ENCODE measurements around the gene UBE2I. TPM values are rescaled to one million over a fixed set of nuclear protein-coding genes. Genes with fewer than 3 reads are reported as not detected.
A peak's percentile ranks its signal among the peaks of the same experiment; 100 is the strongest.

Gene UBE2I
- total and polyA plus RNA-seq, 3 experiments from 2014 or later, result 101 to 257 (median 238) TPM

DNA sequence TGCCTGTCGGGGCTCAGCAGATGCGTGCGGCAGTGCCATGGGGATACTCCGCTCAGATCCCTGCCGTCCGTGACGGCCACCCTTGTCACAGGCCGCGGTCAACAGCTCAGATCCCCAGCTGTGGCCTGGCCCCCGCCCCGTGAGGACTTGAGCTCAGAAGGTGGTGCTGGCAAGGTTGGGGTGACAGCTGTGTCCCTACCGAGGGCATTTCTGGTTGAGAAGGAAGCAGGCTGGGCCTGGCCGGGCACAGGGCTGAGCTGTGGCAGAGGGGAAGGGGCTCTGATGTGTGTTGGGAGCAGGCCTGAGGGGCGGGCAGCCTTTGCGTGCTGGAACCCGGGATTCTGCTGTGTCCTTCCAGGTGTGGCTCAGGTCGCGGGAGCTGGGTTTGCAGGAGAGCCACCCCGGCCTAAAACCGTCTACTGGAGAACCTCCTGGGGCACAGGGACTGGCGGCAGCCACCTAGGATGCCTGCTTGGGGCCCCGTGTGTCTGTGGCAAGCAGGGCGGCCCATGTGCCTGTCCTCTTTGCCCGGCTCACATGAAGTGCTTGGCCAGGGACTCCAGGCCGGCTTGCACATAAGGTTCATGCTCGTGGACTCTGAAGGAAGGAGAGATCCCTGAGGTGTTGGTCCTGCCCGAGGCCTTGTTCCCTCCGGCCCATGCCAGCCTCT is 5.1 kb downstream of the UBE2I start:
- H3K36me3 ChIP-seq (ENCODE audit: insufficient read depth, low read length), result peaks cover 62% of the 10 kb centered on the region
- Mint-ChIP-seq H3K4me1 (peaks cover 29 to 51% (median 30%) of the 10 kb centered on the region in 3 donors), H3K27ac (peak overlapping the region in 1 of 8 donors; percentile 33), H3K9me3 (no peaks in the 10 kb centered on the region), H3K4me3 (peak overlapping the region in 1 of 7 donors; percentile 32), H3K36me3 (peaks cover 3 to 84% (median 18%) of the 10 kb centered on the region in 3 donors), H3K27me3 (no peaks in the 10 kb centered on the region)
- CTCF ChIA-PET, result interaction anchor here (1.1 kb wide), 1 partner anchor 28 kb away, joined by 3 read pairs; no protein-coding TSS in a partner anchor
- no peaks in the 10 kb centered on the region for H3K9me3 ChIP-seq (ENCODE audit: low read length)
- no peak for DNase-seq
- H3K4me3 ChIP-seq (ENCODE audit: low read length), result no peak overlapping the region
- no peak overlapping the region for H3K27ac ChIP-seq (ENCODE audit: low read depth, low read length)
- H3K4me1 ChIP-seq (ENCODE audit: insufficient read depth, low read length), result peaks cover 31% of the 10 kb centered on the region
- POLR2A ChIA-PET, result interaction anchor here (0.6 to 1.3 kb wide), 2 partner anchors 18 to 293 kb away, joined by 3 read pairs; no protein-coding TSS in a partner anchor
- H3K27me3 ChIP-seq (ENCODE audit: insufficient read depth, low read length, poor library complexity, severe bottlenecking), result no peaks in the 10 kb centered on the region

DNA sequence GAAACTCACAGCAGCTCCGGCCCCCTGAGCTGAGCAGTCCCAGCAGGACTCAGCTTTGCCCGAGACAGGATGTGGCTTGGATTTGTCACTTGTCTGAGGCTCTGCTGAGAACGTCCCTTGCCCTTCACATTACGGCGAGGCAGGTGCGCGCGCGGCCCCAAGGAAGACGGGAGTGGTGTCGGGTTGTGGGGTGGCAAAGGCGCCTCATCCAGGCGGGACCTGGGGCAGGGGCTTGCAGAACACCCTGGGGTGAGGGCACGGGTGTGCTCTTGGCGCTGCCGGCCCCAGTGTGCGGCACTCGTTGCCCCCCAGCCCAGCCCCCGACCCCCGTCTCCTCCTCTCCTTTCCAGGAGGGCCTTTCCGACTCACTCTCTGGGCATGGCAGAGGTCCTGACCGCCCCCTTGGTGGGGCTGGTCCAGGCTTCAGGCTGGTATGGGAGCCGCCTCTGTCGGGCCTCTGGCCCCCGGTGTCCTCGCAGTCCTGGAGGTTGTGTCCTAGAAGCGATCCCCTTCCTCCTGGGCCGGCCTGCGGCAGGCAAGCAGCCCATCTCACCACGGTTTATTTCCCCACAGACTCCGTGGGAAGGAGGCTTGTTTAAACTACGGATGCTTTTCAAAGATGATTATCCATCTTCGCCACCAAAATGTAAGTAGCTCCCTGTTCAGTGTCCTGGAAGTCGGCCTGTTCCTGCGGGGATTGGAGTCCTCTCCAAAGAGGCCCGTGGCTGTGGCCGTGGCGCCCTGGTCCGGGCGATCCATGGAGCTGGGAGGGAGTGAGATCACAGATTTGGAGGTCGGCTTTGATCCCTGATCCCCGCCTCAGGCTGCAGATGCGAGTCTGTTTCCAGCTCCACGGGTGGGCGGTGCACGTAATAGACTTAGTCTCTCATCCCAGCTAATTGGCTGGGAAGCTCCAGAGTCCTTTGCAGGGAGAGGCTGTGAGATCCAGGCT is 5.9 kb downstream of the UBE2I start:
- peaks cover 3 to 88% (median 19%) of the 10 kb centered on the region in 3 donors for H3K36me3 Mint-ChIP-seq
- H3K4me1 Mint-ChIP-seq, result peaks cover 25 to 47% (median 26%) of the 10 kb centered on the region in 3 donors
- Histone ChIP-seq H3K4me3 (ENCODE audit: low read length) (no peak overlapping the region), H3K9me3 (ENCODE audit: low read length) (no peaks in the 10 kb centered on the region), H3K27ac (ENCODE audit: low read depth, low read length) (no peak overlapping the region), H3K4me1 (ENCODE audit: insufficient read depth, low read length) (peaks cover 31% of the 10 kb centered on the region), H3K36me3 (ENCODE audit: insufficient read depth, low read length) (peaks cover 70% of the 10 kb centered on the region), H3K27me3 (ENCODE audit: insufficient read depth, low read length, poor library complexity, severe bottlenecking) (no peaks in the 10 kb centered on the region)
- H3K9me3 Mint-ChIP-seq, result no peaks in the 10 kb centered on the region
- ChIA-PET CTCF (interaction anchor here (0.9 to 1.1 kb wide), 2 partner anchors 27 to 87 kb away, joined by 3 read pairs; no protein-coding TSS in a partner anchor), POLR2A (interaction anchor here (0.6 kb wide), 2 partner anchors 39 to 294 kb away, joined by 3 to 5 read pairs; no protein-coding TSS in a partner anchor)
- DNase-seq, result no peak
- peak overlapping the region in 1 of 8 donors; percentile 33 for H3K27ac Mint-ChIP-seq
- H3K4me3 Mint-ChIP-seq, result no peak overlapping the region
- no peaks in the 10 kb centered on the region for H3K27me3 Mint-ChIP-seq

DNA sequence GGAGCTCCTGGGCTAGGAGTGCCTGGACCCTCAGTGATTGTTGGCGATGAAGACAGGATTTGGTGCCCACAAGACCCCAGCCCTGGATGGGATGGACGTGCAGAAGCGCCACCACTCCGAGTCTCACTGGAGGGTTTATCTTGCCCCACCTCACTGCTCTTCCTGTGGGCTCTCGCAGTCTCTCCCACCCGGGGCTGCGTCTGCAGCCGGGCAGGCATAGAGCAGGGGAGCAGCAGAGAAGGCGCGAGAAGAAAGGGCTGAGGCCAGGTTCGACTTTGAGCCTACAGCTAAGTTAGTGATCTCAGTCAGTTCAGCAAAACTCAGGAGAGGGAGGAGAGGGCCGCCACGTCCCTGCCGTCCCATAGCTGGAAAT is 6.6 kb downstream of the UBE2I start:
- H3K36me3 ChIP-seq (ENCODE audit: insufficient read depth, low read length), result peaks cover 75% of the 10 kb centered on the region
- Mint-ChIP-seq H3K4me3 (peak overlapping the region in 1 of 7 donors; percentile 27), H3K4me1 (peaks cover 18 to 40% (median 19%) of the 10 kb centered on the region in 3 donors), H3K27me3 (no peaks in the 10 kb centered on the region), H3K27ac (peak overlapping the region in 1 of 8 donors; percentile 33), H3K9me3 (no peaks in the 10 kb centered on the region), H3K36me3 (peaks cover 3 to 87% (median 19%) of the 10 kb centered on the region in 3 donors)
- no peaks in the 10 kb centered on the region for H3K9me3 ChIP-seq (ENCODE audit: low read length)
- CTCF ChIA-PET, result interaction anchor here (0.9 kb wide), 1 partner anchor 87 kb away, joined by 3 read pairs; no protein-coding TSS in a partner anchor
- H3K4me1 ChIP-seq (ENCODE audit: insufficient read depth, low read length), result peaks cover 25% of the 10 kb centered on the region
- H3K27me3 ChIP-seq (ENCODE audit: insufficient read depth, low read length, poor library complexity, severe bottlenecking), result no peaks in the 10 kb centered on the region
- H3K4me3 ChIP-seq (ENCODE audit: low read length), result no peak overlapping the region
- POLR2A ChIA-PET, result interaction anchor here (0.6 kb wide), 1 partner anchor 38 kb away, joined by 5 read pairs; no protein-coding TSS in a partner anchor
- H3K27ac ChIP-seq (ENCODE audit: low read depth, low read length), result no peak overlapping the region
- DNase-seq, result no peak

DNA sequence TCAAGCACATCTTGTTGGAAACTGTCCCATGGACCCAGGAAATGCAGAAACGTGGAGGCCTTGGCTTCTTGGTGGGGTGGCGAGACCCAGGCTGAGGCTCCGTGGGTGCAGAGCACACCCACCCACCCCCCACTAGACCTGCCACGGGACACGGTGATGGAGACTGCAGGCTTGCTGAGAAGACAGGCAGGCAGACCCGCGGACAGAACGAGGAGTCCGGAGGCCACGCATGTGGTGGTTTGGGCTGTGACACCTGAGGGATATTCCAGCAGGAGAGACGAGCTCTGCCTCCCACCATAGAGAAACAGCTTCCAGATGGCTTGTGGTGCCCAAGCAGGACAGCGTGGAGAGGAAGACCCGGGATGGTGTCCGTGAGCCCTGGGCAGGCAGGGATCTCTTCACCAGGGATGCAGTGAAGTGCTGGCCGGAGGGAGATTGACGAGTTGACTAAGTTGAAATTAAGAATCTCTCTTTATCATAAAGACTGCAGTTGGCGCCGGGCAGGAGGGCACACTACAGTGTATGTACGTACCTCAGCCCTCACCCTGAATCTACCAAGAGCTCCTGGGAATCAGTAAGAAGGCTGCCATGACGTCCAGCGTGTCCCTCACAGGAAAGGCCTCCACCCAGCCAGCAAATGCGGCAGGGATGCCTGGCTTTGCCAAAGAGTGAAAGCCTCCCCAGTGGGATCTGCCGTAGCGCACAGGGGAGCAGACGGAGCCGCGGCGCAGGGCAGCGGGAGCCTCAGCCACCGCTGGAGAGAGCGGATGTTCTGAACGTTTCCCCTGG is 8.2 kb downstream of the UBE2I start:
- H3K4me3 Mint-ChIP-seq, result peak overlapping the region in 1 of 7 donors; percentile 24
- H3K36me3 ChIP-seq (ENCODE audit: insufficient read depth, low read length), result peaks cover 70% of the 10 kb centered on the region
- H3K27me3 ChIP-seq (ENCODE audit: insufficient read depth, low read length, poor library complexity, severe bottlenecking), result no peaks in the 10 kb centered on the region
- DNase-seq, result no peak
- POLR2A ChIA-PET, result no interaction called here
- H3K9me3 Mint-ChIP-seq, result no peaks in the 10 kb centered on the region
- CTCF ChIA-PET, result interaction anchor here (1.2 kb wide), 1 partner anchor 25 kb away, joined by 3 read pairs; no protein-coding TSS in a partner anchor
- H3K27ac Mint-ChIP-seq, result peak overlapping the region in 2 of 8 donors; percentile 44 to 86
- H3K27ac ChIP-seq (ENCODE audit: low read depth, low read length), result no peak overlapping the region
- no peaks in the 10 kb centered on the region for H3K27me3 Mint-ChIP-seq
- H3K36me3 Mint-ChIP-seq, result peaks cover 3 to 92% (median 19%) of the 10 kb centered on the region in 3 donors
- H3K4me3 ChIP-seq (ENCODE audit: low read length), result no peak overlapping the region
- no peaks in the 10 kb centered on the region for H3K9me3 ChIP-seq (ENCODE audit: low read length)
- peaks cover 8% of the 10 kb centered on the region for H3K4me1 ChIP-seq (ENCODE audit: insufficient read depth, low read length)
- H3K4me1 Mint-ChIP-seq, result peaks cover 10 to 24% (median 11%) of the 10 kb centered on the region in 3 donors

DNA sequence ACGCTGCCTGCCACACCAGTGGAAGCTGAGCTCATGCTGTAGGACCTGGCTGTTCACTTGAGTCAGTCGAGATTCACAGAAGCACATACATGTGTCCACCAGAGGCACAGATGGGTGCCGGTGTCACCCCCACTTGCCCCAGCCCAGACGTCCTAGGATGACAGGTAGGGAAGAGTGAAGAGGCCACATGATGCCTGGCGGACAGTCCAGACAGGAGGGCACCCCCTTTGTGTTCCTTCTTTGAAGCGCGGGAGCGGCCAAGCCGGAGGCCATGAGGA is 8.8 kb downstream of the UBE2I start:
- H3K27ac ChIP-seq (ENCODE audit: low read depth, low read length), result no peak overlapping the region
- H3K36me3 Mint-ChIP-seq, result peaks cover 3 to 88% (median 19%) of the 10 kb centered on the region in 3 donors
- H3K4me1 Mint-ChIP-seq, result peaks cover 5 to 18% (median 6%) of the 10 kb centered on the region in 3 donors
- H3K27me3 ChIP-seq (ENCODE audit: insufficient read depth, low read length, poor library complexity, severe bottlenecking), result no peaks in the 10 kb centered on the region
- peaks cover 70% of the 10 kb centered on the region for H3K36me3 ChIP-seq (ENCODE audit: insufficient read depth, low read length)
- H3K9me3 ChIP-seq (ENCODE audit: low read length), result no peaks in the 10 kb centered on the region
- ChIA-PET CTCF (no interaction called here), POLR2A (no interaction called here)
- H3K4me1 ChIP-seq (ENCODE audit: insufficient read depth, low read length), result peaks cover 3% of the 10 kb centered on the region
- H3K4me3 Mint-ChIP-seq, result no peak overlapping the region
- DNase-seq, result no peak
- H3K9me3 Mint-ChIP-seq, result no peaks in the 10 kb centered on the region
- H3K27me3 Mint-ChIP-seq, result no peaks in the 10 kb centered on the region
- peak overlapping the region in 2 of 8 donors; percentile 44 to 66 for H3K27ac Mint-ChIP-seq
- H3K4me3 ChIP-seq (ENCODE audit: low read length), result no peak overlapping the region

DNA sequence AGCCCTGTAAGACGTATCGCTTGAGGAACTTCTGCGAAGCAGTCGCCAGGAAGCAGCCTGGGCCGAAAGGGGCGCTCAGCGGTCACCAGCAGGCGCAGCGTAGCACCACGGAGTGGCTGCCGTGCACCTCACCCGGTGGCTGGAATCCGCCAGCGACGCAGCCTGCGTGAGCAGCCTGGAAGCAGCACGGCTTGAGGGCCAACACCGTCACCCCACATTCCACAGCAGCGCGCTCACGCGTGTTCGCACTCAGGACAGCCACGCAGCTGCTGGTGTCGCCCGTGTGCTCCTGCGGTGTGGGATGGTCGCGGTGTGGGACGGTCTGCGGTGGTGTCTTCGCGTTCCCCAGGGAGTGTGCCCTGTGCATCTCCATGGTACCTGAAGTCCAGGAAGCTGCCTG is 9.6 kb downstream of the UBE2I start:
- no peaks in the 10 kb centered on the region for H3K9me3 Mint-ChIP-seq
- ChIA-PET CTCF (interaction anchor here (0.6 kb wide), 1 partner anchor 11 kb away, joined by 3 read pairs; no protein-coding TSS in a partner anchor), POLR2A (no interaction called here)
- H3K27ac Mint-ChIP-seq, result no peak overlapping the region
- Histone ChIP-seq H3K4me3 (ENCODE audit: low read length) (no peak overlapping the region), H3K27ac (ENCODE audit: low read depth, low read length) (no peak overlapping the region), H3K4me1 (ENCODE audit: insufficient read depth, low read length) (no peaks in the 10 kb centered on the region), H3K27me3 (ENCODE audit: insufficient read depth, low read length, poor library complexity, severe bottlenecking) (no peaks in the 10 kb centered on the region), H3K36me3 (ENCODE audit: insufficient read depth, low read length) (peaks cover 70% of the 10 kb centered on the region), H3K9me3 (ENCODE audit: low read length) (no peaks in the 10 kb centered on the region)
- H3K27me3 Mint-ChIP-seq, result no peaks in the 10 kb centered on the region
- peaks cover 3 to 88% (median 19%) of the 10 kb centered on the region in 3 donors for H3K36me3 Mint-ChIP-seq
- no peak overlapping the region for H3K4me3 Mint-ChIP-seq
- DNase-seq, result no peak
- peaks cover 4 to 11% (median 5%) of the 10 kb centered on the region in 3 donors for H3K4me1 Mint-ChIP-seq

DNA sequence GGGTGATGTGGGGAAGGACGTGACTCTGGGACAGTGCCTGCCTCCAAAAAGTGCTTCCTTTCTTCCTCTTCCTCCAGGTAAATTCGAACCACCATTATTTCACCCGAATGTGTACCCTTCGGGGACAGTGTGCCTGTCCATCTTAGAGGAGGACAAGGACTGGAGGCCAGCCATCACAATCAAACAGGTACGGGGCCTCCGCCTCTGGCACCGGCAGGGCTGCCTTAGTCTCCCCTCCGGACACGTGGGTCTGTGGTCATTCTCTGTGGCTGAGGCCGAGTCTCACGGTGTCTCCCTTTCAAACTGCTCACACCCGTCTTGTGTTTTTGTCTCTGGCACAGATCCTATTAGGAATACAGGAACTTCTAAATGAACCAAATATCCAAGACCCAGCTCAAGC is 10.7 kb downstream of the UBE2I start:
- Histone ChIP-seq H3K4me3 (ENCODE audit: low read length) (no peak overlapping the region), H3K36me3 (ENCODE audit: insufficient read depth, low read length) (peaks cover 66% of the 10 kb centered on the region), H3K9me3 (ENCODE audit: low read length) (no peaks in the 10 kb centered on the region), H3K27me3 (ENCODE audit: insufficient read depth, low read length, poor library complexity, severe bottlenecking) (no peaks in the 10 kb centered on the region), H3K27ac (ENCODE audit: low read depth, low read length) (no peak overlapping the region), H3K4me1 (ENCODE audit: insufficient read depth, low read length) (no peaks in the 10 kb centered on the region)
- ChIA-PET POLR2A (no interaction called here), CTCF (no interaction called here)
- Mint-ChIP-seq H3K27me3 (no peaks in the 10 kb centered on the region), H3K9me3 (no peaks in the 10 kb centered on the region), H3K4me1 (peaks cover 4 to 5% (median 5%) of the 10 kb centered on the region in 3 donors), H3K4me3 (no peak overlapping the region), H3K27ac (peak overlapping the region in 1 of 8 donors; percentile 20), H3K36me3 (peaks cover 3 to 87% (median 19%) of the 10 kb centered on the region in 3 donors)
- no peak for DNase-seq

Data from CD8-positive, alpha-beta memory T cell (primary cell).